ENCODE results near the gene SIVA1.

- TF ChIP-seq YY1 (IDR thresholded peaks at IDR 0.05; ENCODE audit: insufficient read depth, insufficient read length): no peak
- no peak for TF ChIP-seq SUZ12 (IDR thresholded peaks at IDR 0.05; ENCODE audit: extremely low read depth, insufficient read depth, insufficient read length)
- no peak for TF ChIP-seq ZNF274 (IDR thresholded peaks at IDR 0.05; ENCODE audit: low read depth, low read length)
These were observed 35.8 kb upstream of the SIVA1 start for GRCh38 chr14:104717137-104717536.

Data from NT2/D1 (cell line).